ENCODE data around the gene MAST3. TPM values are rescaled to one million over a fixed set of nuclear protein-coding genes. Genes with fewer than 3 reads are reported as not detected.

Gene MAST3
- total RNA-seq, 1 donor from 2014 or later: 3.2 TPM

DNA sequence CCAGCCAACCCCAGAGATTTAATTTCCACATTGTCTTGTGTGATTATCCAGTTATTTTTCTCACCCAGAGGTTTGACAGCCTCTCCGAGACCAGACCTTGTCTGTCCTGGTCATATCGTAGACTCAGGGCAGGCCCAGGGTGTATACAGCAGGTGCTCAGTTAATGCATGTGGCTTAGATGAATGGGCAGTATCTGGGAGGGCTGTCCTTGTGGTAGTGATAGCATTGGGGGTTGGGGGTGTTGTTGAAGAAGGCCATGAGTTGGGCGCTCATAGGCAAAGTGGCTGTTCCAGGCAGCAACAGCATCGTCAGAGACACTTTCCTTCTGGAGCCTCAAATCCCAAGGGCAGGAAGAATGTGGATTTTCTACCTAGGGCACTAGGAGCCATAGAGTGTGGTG, 16.9 kb downstream of the MAST3 start:
- ATAC-seq: no peak

- no peak for ATAC-seq
Measured at GRCh38 chr19:18117364-18117691, 19.8 kb downstream of the MAST3 start.

GRCh38 chr19:18117692-18118378, 20.3 kb downstream of the MAST3 start:
- peak; percentile 83 for ATAC-seq

- ATAC-seq: no peak
Measured at GRCh38 chr19:18118420-18119012, 20.9 kb downstream of the MAST3 start.

DNA sequence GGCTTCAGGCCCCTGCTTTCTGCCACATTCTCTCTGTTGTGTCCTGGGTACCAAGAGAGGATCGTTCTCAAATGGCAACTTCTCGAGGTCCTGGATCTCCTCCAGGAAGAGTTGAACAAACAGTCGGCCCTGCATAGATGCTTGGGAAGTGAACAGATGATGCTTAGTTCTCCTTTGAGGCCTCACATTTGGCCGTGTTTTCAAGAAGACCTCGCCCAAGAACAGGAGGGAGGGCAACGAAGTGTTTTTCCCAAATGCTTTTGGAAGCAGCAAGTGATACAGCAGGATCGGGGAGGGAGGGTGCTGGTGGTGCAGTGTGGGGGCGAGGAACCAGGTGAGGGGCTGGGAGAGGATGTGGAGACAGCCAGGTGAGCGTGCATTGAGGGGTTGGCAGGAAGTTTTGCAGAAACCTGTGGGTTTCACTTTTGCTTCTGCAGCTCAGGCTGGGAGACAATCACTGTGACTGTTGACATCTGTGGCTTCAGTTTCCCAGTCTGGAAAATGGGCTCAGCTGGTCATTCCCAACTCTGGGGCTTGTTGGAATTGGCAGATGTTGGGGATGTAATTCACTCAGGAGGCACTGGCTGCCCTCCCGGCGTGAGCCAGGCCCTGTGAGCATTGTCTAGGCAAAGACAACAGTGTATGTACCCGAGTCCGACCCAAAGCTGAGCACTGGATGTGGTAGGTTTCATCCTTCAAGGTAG, 21.6 kb downstream of the MAST3 start:
- no peak for ATAC-seq

DNA sequence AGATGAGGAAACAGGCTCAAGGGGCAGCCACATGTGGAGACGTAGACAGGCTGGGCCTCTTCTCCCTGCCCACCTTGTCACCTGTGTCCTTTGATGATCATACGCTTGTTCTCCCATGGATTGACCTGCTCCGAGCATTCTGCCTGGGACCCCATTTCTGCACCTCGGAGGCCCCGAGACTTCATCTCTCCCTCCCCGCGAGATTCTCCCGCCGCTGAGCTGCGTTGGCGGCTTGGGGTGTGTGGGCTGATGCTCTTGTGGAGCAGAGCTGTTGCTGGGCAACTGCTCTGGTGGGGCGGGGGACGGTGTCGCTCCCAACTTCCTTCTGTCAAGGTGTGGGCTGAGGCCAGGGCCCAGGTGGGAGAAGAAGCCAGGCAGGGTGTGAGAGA, 22.1 kb downstream of the MAST3 start:
- no peak for ATAC-seq

- no peak for ATAC-seq
Measured at GRCh38 chr19:18120127-18120526, 22.5 kb downstream of the MAST3 start.

- no peak for ATAC-seq
Measured at GRCh38 chr19:18121166-18121565, 23.6 kb downstream of the MAST3 start.

- ATAC-seq: no peak
Measured at GRCh38 chr19:18122424-18122823, 24.8 kb downstream of the MAST3 start.

GRCh38 chr19:18122860-18123795, 25.6 kb downstream of the MAST3 start:
- ATAC-seq: peak; percentile 38

DNA sequence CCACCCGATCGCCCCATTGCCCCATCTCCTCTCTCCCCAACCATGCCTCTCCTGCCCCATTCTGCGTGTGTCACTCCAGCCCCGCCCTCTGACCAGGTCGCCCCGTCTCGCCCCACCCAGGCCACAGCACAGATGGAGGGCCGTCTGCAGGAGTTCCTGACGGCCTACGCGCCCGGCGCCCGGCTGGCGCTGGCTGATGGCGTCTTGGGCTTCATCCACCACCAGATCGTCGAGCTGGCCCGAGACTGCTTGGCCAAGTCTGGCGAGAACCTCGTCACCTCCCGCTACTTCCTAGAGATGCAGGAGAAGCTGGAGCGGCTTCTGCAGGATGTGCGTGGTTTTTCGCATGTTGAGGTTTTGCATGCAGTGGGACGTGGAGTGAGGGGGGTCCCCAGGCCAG, 26.2 kb downstream of the MAST3 start:
- peak; percentile 34 for ATAC-seq

DNA sequence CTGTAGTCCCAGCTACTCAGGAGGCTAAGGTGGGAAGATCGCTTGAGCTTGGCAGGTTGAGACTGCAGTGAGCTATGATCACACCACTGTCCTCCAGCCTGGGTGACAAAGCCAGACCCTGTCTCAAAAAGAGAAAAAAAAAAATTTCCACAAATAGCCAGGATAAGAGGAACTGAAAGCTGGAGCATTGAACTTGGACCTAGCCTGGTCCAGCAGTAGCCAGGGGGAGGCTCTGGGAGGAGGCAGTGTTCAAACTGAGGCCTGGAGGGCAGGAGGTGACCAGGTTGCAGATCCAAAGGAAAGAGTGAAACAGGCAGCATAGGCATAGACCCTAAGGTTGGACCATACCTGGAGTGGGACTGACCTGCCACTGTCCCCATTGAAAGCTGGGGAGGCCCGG, 28.5 kb downstream of the MAST3 start:
- no peak for ATAC-seq

DNA sequence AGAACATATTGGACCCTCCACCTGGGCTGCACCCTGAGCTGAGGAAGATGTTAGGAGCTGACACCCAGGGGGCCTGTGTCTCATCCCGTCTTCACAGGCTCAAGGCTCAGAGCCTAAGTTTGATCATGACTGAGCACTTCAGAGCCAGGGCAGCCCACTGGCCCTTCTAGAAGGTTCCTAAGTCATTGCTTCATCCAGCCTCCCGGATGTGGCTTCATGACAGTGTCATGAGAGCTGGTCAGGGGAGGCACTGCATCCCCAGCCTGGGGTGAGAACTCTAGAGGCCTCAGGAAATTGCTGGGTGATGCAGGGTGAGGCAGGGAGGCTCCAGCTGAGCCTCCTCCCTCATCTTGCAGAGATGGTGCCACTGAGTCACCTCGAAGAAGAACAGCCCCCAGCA, 30.5 kb downstream of the MAST3 start:
- no peak for ATAC-seq

- no peak for ATAC-seq
Measured at GRCh38 chr19:18128805-18129204, 31.2 kb downstream of the MAST3 start.

- ATAC-seq: no peak
Measured at GRCh38 chr19:18130523-18131242, 33.1 kb downstream of the MAST3 start.

DNA sequence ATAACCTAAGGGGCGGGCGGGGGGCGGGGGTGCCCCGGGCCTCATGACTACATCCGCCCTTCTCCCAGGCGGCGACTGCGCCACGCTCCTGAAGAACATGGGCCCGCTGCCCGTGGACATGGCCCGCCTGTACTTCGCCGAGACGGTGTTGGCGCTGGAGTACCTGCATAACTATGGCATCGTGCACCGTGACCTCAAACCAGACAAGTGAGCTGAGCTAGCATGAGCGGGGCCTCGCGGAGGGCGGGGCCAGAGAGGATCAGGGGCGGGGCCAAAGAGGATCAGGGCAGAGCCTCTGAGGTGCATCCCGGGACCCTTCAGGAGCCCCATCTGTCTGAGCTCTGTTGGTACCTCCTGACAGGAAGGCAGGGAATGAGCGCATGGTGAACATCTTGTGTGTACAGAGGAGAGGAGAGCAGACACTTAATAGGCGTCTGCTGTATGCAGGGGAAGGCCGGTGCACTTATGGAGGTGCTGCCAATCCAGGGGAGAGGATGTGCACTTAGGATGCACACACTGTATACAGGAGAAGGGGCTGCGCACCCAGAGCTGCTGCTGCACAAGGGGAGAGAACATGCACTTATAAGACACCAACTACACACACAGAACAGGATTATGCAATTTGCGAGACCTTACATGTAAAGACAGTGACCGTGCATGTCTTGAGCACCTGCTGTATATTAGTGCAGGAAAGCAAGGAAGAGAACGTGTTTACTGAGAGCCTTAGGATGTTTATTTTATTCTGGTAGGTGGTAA, 34.4 kb downstream of the MAST3 start:
- ATAC-seq: peak; percentile 24

DNA sequence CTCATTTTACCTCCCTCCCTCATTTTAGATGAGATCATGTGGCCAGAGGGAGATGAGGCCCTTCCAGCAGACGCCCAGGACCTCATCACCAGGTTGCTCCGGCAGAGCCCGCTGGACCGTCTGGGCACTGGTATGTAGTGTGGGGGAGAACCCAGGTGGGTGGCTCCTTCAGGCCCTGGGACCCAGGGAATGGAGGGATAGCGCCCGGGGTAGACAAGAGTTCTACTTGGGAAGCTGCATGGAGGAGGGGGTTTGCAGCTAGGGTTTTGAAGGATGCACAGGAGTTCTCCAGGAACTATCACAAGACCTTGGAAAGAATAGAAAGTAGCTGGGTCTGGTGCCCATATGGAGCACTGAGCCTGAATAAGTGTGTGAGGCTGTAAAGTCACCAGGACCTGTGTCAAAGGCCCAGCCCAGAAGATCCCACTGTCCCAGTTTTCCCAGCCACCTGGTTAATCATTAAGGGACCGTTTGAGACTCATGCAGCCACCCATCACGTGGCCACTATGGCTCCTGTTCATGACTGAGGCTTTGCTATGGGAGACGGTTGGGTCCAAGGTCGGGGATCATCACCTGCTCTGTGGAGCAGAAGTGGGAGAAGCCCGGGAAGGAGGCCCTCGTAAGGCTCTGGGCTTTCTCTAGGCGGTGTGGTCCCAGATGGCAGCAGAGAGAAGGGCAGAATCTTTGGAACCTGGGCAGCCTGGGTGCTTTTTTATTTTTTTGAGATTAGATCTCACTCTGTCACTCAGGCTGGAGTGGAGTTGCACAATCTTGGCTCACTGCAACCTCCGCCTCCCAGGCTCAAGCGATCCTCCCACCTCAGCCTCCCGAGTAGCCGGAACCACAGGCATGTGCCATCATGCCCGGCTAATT, 38.4 kb downstream of the MAST3 start:
- no peak for ATAC-seq

DNA sequence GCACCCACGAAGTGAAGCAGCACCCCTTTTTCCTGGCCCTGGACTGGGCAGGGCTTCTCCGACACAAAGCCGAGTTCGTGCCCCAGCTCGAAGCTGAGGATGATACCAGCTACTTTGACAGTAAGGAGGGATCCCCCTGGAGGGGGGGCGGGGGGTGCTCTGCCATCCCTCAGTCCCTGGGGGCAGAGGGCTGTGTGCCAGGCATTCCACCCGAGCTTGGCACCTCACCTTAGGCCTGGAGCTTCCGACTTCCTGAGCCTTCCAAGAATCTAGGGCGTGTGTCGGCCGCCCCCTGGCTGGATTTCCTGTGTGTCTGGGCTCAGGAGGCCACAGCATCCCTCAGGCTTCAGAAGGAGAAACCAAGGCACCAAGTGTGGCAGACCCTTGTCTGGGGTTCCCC, 39.7 kb downstream of the MAST3 start:
- ATAC-seq: no peak

DNA sequence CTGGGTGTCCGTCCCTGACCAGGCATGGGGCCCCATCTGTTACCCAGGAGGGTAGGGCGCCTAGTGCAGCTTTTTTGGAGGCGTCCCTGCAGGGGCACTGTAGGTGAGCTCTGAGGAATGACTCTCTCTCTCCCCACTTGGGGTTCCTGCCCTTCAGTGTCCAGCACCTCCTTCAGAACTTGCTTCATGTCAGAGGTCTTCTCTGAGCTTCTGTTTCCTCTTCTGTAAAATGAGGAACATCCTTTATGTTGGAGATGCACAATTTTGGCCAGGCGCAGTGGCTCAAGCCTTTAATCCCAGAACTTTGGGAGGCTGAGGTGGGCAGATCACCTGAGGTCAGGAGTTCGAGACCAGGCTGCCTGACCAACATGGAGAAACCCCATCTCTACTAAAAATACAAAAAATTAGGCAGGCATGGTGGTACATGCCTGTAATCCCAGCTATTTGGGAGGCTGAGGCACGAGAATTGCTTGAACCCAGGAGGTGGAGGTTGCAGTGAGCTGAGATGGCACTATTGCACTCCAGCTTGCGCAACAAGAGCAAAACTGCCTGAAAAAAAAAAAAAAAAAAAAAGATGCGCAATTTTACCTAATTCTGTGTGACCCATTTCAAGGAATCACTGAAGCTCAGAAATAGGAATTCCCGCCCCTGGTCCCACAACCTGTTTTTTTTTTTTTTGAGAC, 40.2 kb downstream of the MAST3 start:
- peak; percentile 12 for ATAC-seq

DNA sequence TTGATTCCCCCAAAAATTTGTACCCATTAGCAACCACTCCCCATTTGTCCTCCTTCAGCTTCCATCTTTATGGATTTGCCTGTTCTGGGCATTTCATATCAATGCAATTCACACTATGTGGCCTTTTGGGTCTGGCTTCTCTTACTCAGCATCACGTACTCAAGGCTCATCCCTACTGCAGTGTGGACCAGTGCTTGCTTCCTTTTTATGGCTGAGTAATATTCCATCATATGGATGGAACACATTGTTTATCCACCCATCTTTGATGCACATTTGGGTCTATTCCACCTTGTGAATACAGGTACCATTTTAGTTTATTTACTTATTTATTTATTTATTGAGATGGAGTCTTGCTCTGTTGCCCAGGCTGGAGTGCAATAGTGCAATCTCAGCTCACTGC, 42.9 kb downstream of the MAST3 start:
- ATAC-seq: no peak
